ENCODE measurements around the gene ACTL10.

GRCh38 chr20:33668466-33669155 lies 1.9 kb downstream of the ACTL10 start:
- TF ChIP-seq EP300 (IDR thresholded peaks at IDR 0.05; ENCODE audit: borderline replicate concordance) (no peak), TAF1 (IDR thresholded peaks at IDR 0.05; ENCODE audit: low read depth) (no peak), YY1 (IDR thresholded peaks at IDR 0.05; ENCODE audit: low read depth) (no peak), TEAD4 (IDR thresholded peaks at IDR 0.05) (no peak), RAD21 (IDR thresholded peaks at IDR 0.05; ENCODE audit: low read depth) (no peak), CEBPB (IDR thresholded peaks at IDR 0.05) (no peak), TCF12 (IDR thresholded peaks at IDR 0.05; ENCODE audit: low read depth) (no peak), CREB1 (IDR thresholded peaks at IDR 0.05; ENCODE audit: low read depth) (no peak), FOXM1 (IDR thresholded peaks at IDR 0.05; ENCODE audit: borderline replicate concordance, low read depth) (no peak), EGR1 (IDR thresholded peaks at IDR 0.05) (no peak), NFIC (IDR thresholded peaks at IDR 0.05) (no peak)
- TF ChIP-seq, protein P1, sequence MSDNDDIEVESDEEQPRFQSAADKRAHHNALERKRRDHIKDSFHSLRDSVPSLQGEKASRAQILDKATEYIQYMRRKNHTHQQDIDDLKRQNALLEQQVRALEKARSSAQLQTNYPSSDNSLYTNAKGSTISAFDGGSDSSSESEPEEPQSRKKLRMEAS (IDR thresholded peaks at IDR 0.05) = no peak
- TF ChIP-seq, protein P2, sequence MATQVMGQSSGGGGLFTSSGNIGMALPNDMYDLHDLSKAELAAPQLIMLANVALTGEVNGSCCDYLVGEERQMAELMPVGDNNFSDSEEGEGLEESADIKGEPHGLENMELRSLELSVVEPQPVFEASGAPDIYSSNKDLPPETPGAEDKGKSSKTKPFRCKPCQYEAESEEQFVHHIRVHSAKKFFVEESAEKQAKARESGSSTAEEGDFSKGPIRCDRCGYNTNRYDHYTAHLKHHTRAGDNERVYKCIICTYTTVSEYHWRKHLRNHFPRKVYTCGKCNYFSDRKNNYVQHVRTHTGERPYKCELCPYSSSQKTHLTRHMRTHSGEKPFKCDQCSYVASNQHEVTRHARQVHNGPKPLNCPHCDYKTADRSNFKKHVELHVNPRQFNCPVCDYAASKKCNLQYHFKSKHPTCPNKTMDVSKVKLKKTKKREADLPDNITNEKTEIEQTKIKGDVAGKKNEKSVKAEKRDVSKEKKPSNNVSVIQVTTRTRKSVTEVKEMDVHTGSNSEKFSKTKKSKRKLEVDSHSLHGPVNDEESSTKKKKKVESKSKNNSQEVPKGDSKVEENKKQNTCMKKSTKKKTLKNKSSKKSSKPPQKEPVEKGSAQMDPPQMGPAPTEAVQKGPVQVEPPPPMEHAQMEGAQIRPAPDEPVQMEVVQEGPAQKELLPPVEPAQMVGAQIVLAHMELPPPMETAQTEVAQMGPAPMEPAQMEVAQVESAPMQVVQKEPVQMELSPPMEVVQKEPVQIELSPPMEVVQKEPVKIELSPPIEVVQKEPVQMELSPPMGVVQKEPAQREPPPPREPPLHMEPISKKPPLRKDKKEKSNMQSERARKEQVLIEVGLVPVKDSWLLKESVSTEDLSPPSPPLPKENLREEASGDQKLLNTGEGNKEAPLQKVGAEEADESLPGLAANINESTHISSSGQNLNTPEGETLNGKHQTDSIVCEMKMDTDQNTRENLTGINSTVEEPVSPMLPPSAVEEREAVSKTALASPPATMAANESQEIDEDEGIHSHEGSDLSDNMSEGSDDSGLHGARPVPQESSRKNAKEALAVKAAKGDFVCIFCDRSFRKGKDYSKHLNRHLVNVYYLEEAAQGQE (IDR thresholded peaks at IDR 0.05; ENCODE audit: low read depth) = no peak

All from Ishikawa (cell line).